NCI-H2227 (cell line): ENCODE results near the gene AATF.

Source experiments
- DNase-seq: peaks from one replicate; lab custom pipeline; 2025; ENCODE audit not compliant: unreplicated experiment; lab: John Stamatoyannopoulos, UW

AATF gene

DNA sequence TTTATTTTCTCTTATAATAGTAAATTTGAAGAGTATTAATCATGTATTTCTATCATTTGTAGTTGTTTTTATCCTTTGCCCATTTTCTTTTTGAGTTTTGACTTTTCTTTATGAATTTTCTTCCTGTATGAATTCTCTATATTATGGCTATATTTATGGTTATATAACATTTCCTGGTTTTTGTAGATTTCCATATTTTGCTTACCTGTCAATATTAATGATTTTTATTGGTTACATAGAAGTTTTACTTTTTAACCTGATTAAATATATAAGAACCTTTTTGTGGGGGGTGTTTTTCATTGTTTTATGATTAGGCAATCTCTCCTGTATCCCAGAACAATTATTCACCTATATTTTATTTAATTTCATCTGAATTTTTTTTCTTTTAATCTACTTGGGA lies 93.2 kb downstream of the AATF start:
- no peak for DNase-seq

DNA sequence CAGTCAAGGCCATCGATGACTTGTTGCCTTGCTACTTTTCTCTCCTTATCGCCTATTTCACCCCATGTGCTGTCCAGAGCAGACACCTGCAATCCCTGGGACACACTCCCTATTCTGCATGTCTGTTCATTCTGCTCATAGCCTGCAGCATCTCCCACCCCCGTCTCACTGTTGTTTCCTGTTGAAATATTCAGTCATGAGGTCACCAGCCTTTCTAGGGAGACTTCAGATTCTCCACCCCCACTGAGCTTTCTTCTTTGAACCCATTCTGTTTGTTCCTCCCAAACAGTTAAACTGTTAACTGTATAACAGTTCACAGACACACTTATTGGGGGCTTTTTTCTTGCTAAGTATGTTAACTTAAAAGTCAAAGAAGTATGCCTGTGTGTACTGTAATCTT lies 94.4 kb downstream of the AATF start:
- no peak for DNase-seq

GRCh38 chr17:37045351-37045922 lies 96.7 kb downstream of the AATF start:
- DNase-seq = peak; percentile 39

DNA sequence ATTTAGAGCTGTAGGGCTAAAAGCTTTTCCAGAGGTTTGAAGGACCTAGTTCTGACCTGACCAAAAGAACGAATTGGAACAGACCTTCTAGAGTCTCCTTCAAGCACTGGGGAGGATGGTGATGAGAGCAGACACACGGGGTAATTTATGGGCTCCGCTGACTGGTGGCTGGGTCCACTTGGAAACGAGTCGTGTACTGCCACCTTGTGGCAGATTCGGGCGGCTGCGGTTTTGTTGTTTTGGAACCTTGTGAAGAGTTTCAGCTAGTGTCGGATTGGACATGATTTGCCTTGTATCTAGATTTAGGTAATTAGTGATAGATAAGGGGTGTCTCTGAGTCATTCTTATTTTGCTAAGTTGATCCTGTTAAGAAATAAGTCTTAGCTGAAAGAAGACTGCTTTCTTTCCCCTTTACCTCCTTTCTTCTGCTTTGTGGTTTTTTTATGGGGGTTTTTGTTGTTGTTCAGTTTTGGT lies 98.9 kb downstream of the AATF start:
- DNase-seq = peak; percentile 92

DNA sequence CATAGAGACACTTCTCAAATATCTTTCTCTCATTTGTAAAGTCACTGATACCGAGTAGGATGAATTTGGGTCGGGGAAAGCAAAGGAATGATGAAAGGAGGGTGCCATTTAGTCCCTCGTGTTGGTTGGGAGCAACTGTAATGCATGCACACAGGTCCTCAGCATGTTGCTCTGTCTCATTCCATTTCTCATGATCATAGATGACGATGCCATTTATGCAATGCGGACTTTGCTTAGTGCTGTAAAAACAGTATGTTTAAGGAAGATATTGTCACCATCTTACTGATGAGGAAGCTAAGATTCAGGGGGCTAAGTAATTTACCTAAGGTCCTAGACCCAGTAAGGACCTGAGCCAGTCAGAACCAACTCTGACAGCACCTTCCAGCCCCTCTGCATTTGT lies 100.1 kb downstream of the AATF start:
- DNase-seq = no peak

DNA sequence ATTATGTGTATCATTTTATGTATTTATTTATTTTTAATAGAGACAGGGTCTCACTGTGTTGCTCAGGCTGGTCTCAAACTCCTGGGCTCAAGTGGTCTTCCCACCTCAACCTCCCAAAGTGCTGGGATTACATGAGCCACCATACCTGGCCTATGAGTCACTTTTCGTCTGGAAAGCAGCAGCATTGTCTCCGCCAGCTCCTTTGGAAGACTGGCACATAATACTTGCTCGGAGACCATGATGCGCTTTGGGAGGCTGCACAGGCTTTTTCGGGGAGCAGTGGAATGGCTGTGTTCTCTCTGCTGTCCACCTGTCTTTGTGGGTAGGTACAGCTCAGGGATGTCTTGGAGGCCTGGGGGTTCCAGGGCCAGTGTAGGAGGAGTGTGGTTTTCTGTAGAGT lies 102.2 kb downstream of the AATF start:
- no peak for DNase-seq

GRCh38 chr17:37051381-37051780 lies 102.6 kb downstream of the AATF start:
- no peak for DNase-seq

DNA sequence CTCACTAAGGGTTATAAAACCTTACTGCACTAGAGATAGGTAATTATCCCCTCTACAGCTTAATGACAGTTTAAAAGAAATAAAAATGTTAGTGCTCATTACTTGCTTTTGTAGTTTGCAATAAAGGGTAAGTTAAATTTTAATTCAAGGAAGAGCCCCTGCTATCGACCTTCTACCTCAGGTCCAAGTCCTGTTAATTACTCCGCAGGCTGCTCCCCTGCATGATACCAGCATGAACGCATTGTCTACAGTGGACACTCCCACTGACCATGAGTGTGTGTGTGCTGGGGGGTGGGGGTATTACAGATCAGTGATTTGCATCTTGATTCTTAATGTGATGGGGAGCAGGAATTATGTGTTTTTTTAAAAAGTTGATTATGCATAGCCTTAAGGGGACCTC lies 103.1 kb downstream of the AATF start:
- no peak for DNase-seq

- no peak for DNase-seq
These were observed 103.7 kb downstream of the AATF start for GRCh38 chr17:37052450-37052849.

- DNase-seq = no peak
These were observed 106.1 kb downstream of the AATF start for GRCh38 chr17:37054894-37055293.

DNA sequence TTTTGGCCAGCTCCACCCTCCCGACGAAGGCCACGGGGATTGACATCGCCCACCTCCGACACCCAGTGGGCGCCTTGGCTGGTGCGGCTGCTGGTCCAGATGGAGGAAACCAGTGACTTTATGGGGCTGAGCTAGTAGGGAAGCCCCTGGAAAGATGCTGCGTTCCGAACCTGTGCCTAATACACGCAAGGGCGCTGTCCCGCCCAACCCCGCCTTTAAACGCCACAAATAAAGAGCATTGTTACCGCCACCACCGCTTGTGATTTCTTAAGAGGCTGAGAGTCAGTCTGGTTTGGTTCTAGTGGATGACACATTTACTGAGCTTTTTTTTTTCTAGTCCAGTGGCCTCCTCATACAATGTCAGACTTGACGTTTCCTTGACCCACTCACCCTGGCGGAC lies 107.9 kb downstream of the AATF start:
- no peak for DNase-seq

DNA sequence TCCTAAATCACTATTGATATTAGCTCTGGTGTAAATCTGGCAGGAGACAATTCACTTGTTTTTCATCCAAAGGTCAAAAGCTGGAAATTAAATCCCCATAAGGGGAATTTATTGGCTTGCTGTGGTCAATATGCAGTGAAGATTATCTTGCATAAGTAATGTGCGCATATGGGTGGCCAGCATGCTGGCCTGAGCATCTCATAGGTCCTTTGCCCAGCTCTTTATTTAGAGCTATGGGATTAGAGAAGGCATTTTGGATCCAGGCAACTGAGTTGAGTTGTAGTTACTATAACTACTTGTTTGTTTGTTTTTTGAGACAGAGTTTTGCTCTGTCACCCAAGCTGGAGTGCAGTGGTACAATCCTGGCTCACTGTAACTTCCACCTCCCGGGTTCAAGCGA lies 110.7 kb downstream of the AATF start:
- no peak for DNase-seq

DNA sequence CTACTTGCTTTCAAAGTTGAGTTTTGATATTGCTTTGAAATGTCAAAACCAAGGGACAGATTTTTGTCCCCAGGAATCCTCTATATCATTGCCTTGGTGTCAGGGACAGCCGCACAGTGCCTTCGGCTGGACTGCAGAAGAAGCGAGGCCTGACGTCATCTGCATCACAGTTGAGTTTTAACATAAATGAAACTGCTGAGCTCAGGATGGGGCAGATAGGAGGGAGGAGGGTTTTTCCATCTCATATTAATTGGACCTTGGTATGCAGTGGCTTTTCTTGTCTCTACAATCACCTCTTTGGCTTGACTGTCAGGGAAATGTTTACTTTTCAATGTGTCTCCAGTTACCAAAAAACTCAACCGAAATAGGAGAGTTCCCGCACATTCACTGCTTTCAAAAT lies 111.3 kb downstream of the AATF start:
- DNase-seq = no peak

DNA sequence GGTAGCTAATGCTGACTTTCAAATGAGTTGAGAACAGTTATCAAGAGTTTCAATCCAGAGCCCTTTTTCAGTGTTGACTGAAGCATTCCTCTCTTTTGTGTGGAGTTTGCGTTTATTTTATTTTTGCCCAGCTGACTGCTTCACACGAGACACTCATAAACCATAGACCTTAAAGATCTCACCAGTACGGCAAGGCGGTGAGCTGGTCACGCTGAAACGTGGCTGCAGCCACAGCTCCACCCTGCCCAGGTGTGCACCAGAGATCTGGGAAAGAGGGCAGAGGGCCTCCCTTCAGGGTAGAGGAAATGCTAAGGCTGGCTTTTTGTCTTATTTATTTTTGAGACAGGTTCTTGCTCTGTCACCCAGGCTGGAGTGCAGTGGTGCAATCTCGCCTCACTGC lies 112.2 kb downstream of the AATF start:
- DNase-seq = no peak

- no peak for DNase-seq
These were observed 113.3 kb downstream of the AATF start for GRCh38 chr17:37062021-37062420.

GRCh38 chr17:37064206-37064605 lies 115.5 kb downstream of the AATF start:
- no peak for DNase-seq

GRCh38 chr17:37064956-37065355 lies 116.2 kb downstream of the AATF start:
- DNase-seq = no peak

DNA sequence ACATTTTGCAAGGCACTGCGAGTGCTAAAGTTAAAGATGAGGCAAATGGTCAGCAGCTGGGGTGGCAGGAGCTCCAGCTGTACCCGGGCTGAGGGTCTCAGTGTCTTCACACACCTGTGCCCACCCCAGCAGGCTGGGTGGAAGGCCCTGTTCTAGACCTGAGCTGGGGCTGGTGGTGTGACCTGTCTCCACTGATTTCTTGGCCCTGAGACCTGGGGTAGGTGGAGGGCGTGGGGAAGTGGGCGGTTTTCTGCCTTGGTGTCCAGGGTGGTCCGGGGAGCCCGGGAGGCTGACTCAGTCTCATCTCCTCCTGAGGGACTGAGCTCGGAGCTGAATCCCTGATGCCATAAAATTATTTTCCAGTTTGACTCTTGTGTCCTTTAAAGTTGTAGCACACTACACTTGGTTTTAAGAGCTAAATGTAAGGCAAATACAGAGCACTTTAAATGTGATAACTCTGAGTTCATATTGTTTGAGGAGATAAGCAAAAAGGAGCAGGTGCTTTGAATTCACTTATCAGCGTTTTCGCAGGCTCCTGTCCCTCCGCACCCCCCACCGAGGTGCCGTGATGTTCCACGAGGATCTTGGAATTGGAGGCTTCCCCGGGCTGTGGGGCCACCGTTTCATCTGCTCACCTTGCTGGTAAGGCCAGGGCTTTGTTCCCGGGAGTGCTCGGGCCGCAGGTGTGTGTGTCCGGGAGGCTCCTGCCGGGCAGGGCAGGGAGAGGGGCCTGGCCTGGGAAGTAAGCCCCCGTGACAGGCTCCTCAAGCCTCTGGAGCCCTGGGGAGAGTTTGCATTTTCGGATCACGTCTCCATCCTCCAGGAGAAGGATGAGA lies 117.0 kb downstream of the AATF start:
- DNase-seq = no peak

GRCh38 chr17:37066322-37067255 lies 117.8 kb downstream of the AATF start:
- no peak for DNase-seq

GRCh38 chr17:37067555-37068111 lies 118.9 kb downstream of the AATF start:
- DNase-seq = no peak

DNA sequence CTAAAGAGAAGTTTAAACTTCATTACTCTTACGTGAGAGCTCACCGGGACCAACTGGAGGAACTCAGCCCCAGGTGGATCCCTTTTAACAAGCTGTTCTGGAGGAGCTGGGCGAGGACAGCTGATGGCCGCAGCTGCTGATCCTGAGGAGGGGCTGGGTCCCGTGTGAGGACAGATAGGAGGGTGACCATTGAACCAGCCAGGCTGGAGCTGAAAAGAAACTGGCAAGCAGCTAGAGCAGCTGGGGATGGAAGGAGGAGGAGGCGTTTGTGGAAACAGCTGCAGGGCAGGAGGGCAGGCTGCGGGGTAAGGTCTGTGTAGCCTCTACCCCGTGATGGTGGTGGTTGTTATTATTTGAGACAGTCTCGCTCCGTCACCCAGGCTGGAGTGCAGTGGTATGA lies 119.5 kb downstream of the AATF start:
- no peak for DNase-seq
